Endometrium (tissue), 2 donors: Measurements from ENCODE around the gene BCL7A.

ENCODE experiments used
- FAIRE-seq: peaks from 2 replicates; lab custom pipeline; 2012; peaks lifted over from hg19 to GRCh38; lab: Jason Lieb, UNC
- donor health status: control.
- donor health status: control.

The BCL7A gene

GRCh38 chr12:122079033-122079531 lies 57.4 kb downstream of the BCL7A start:
- no peak for FAIRE-seq

- FAIRE-seq: no peak
These were observed 57.9 kb downstream of the BCL7A start for GRCh38 chr12:122079532-122080081.

- FAIRE-seq: no peak
These were observed 58.7 kb downstream of the BCL7A start for GRCh38 chr12:122080149-122081082.

DNA sequence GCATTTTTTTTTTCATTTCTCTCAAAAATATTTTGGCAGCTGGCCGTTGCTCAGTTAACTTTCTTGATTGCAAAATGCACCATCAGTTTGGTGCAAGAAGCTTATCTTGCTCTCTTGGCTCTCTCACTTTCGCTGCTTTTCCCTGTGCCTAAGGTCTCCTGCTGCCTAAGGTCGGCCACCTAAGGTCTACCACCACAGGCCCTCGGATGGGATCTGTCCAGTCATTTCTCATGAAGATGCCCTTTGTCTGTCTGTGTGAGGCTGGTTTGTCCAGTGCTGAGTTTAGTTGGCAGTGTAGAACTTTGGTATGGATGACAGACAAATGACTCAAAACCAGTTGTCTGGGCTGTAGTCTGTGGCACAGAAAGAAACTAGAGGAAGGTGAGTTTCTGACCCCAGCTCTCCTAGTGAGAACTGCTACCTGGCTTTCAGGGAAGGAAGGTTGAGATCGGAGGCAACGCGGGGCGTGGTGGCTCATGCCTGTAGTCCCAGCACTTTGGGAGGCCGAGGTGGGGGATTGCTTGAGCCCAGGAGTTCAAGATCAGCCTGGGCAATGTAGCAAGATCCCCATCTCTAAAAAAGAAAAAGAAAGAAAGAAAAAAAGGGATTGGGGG lies 59.5 kb downstream of the BCL7A start:
- FAIRE-seq: no peak

GRCh38 chr12:122081697-122082221 lies 60.1 kb downstream of the BCL7A start:
- FAIRE-seq: no peak

GRCh38 chr12:122082621-122083356 lies 61.1 kb downstream of the BCL7A start:
- no peak for FAIRE-seq

- no peak for FAIRE-seq
These were observed 63.2 kb downstream of the BCL7A start for GRCh38 chr12:122084857-122085405.

- no peak for FAIRE-seq
These were observed 63.9 kb downstream of the BCL7A start for GRCh38 chr12:122085591-122085990.

DNA sequence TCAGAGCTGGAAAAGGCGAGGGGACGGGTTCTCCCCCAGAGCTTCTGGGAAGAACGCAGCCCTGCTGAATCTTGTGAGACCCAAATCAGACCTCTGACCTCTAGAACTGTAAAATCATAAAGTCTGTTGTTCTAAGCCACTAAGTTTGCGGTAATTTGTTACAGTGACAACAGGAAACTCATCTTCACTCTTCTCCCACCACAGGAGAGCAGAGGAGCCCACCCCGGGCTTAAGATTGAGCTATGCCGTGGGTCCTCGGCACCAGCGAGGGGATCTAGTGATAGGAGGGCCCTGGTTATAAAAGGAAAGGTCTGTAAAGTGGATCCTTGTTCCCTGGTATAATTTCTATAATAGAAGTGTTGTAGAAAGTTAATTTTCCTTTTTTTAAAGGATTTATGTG lies 64.4 kb downstream of the BCL7A start:
- FAIRE-seq: no peak

GRCh38 chr12:122086641-122087285 lies 65.1 kb downstream of the BCL7A start:
- no peak for FAIRE-seq

- FAIRE-seq: no peak
These were observed 65.9 kb downstream of the BCL7A start for GRCh38 chr12:122087431-122088178.

GRCh38 chr12:122088179-122088810 lies 66.6 kb downstream of the BCL7A start:
- FAIRE-seq: no peak

- no peak for FAIRE-seq
These were observed 67.4 kb downstream of the BCL7A start for GRCh38 chr12:122089077-122089476.

GRCh38 chr12:122090759-122091515 lies 69.3 kb downstream of the BCL7A start:
- FAIRE-seq: peak; percentile 54

DNA sequence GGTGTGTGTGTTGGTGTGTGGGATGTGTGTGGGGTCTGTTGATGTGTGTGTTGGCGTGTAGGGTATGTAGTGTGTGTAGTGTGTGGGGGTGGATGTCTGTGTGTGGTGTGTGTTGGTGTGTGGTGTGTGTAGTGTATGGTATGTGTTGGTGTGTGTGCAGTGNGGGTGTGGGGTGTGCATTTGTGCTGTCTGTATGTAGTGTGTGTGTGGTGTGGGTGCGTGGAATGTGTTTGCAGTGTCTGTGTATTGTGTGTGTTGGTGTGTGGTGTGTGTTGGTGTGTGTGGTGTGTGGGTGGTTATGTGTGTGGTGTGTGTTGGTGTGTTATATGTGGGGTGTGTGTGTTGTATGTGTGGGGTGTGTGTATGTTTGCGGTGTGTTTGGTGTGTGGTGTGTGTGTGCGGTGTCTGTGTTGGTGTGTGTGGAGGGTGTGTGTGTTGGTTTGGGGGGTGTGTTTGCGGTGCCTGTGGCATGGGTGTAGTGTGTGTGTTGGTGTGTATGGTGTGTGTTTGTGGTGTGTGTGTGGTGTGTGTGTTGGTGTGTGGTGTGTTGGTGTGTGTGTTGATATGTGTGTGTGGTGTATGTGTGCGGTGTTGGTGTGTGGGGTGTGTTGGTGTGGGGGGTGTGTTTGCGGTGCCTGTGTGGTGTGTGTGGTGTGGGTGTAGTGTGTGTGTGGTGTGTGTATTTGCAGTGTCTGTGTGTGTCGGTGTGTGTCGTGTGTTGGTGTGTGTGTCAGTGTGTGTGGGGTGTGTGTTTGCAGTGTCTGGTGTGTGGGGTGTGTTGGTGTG lies 71.6 kb downstream of the BCL7A start:
- no peak for FAIRE-seq

- FAIRE-seq: no peak
These were observed 72.6 kb downstream of the BCL7A start for GRCh38 chr12:122094137-122094734.

DNA sequence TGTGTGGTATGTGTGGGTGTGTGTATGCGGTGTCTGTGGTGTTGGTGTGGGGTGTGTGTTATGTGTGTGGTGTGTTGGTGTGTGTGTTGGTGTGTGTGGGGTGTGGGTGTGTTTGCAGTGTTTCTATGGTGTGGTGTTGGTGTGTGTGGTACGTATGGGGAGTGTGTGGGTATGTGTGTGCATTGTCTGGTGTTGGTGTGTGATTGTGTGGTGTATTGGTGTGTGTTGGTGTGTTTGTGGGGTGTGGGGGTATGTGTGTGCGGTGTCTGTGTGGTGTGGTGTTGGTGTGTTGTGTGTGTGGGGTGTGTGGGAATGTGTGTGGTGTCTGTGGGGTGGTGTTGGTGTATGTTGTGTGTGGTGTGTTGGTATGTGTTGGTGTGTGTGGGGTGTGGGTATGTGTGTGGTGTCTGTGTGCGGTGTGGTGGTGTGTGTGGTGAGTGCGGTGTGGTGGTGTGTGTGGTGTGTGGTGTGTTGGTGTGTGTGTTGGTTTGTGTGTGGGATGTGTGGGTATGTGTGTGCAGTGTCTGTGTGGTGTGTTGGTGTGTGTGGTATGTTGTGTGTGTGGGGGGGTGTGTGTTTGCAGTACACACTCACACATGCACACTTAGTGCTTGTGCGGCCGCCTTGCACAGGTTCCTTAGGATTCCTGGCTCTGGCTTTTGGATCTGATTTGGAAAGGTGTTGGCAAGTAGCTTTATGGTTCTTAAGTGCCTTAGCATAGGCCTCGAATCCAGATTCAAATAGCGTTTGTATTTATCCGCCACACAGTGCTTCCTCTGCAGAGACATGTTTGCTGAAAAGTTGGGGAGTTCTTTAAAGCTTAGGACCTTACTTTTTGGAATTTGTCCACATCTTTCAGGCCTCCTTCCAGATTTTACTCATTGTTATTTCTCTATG lies 73.3 kb downstream of the BCL7A start:
- FAIRE-seq: no peak
